GM12873 (cell line): ENCODE measurements around the gene LOXHD1.

Experiments
- CTCF ChIP-seq: IDR thresholded peaks from 2 replicates; pipeline ENCODE4 v1.5.1; 2012; ENCODE audit warnings: low read depth, mild to moderate bottlenecking, moderate library complexity, low read length, control low read depth; ENCODE audit not compliant: insufficient read depth; ENCODE audit errors: missing control alignments

Gene LOXHD1

GRCh38 chr18:46574743-46575115 is 82.3 kb downstream of the LOXHD1 start:
- TF ChIP-seq CTCF = no peak

GRCh38 chr18:46574000-46574742 is 82.8 kb downstream of the LOXHD1 start:
- no peak for TF ChIP-seq CTCF

GRCh38 chr18:46573156-46573555 is 83.9 kb downstream of the LOXHD1 start:
- TF ChIP-seq CTCF = no peak

- TF ChIP-seq CTCF = no peak
Measured at GRCh38 chr18:46571756-46572155, 85.3 kb downstream of the LOXHD1 start.

GRCh38 chr18:46570666-46571065 is 86.4 kb downstream of the LOXHD1 start:
- no peak for TF ChIP-seq CTCF

GRCh38 chr18:46570134-46570533 is 86.9 kb downstream of the LOXHD1 start:
- TF ChIP-seq CTCF = no peak

- no peak for TF ChIP-seq CTCF
Measured at GRCh38 chr18:46569211-46569610, 87.8 kb downstream of the LOXHD1 start.
